Gastrocnemius medialis (tissue), 4 donors: ENCODE measurements around the gene ACVR1B. TPM values are rescaled to one million over a fixed set of nuclear protein-coding genes. Genes with fewer than 3 reads are reported as not detected.

Source experiments
- ATAC-seq, 2 donors: fragments of 150-250 bp; one replicate each; pipeline ENCODE4 v1.9.1; 2016
- DNase-seq, 2 donors: peaks; one replicate each; pipeline ENCODE4 v3.0.0-alpha.2; 2019
- H3K27ac ChIP-seq, 4 donors: fragments of 200-600 bp; sonication (generic); 1 replicate in 1 of 4; 2 replicates in 3 of 4; pipeline ENCODE4 v1.5.1; 2016 to 2018; ENCODE audit warnings: mild to moderate bottlenecking in 2 of 4, moderate library complexity in 1 of 4
- H3K27me3 ChIP-seq, 3 donors: fragments of 200-600 bp; sonication (generic) in 2 of 3; 1 replicate in 1 of 3; 2 replicates in 2 of 3; pipeline versions ENCODE4 v1.5.1 to v1.6.0; 2016 to 2019; ENCODE audit warnings: mild to moderate bottlenecking in 1 of 3, moderate library complexity in 1 of 3
- H3K36me3 ChIP-seq, 2 donors: fragments of 200-600 bp; sonication (generic) in 1 of 2; one replicate each; pipeline ENCODE4 v1.5.1; 2017 to 2018
- H3K4me1 ChIP-seq, 2 donors: fragments of 200-600 bp; sonication (generic) in 1 of 2; one replicate each; pipeline ENCODE4 v1.5.1; 2016 to 2017; ENCODE audit warnings: mild to moderate bottlenecking in 2 of 2
- H3K4me3 ChIP-seq, 4 donors: fragments of 200-600 bp; sonication (generic) in 3 of 4; 1 replicate in 1 of 4; 2 replicates in 3 of 4; pipeline ENCODE4 v1.5.1; 2016 to 2019; ENCODE audit warnings: mild to moderate bottlenecking in 2 of 4
- H3K9me3 ChIP-seq, 3 donors: fragments of 200-600 bp; sonication (generic) in 2 of 3; 1 replicate in 1 of 3; 2 replicates in 2 of 3; pipeline ENCODE4 v1.5.1; 2016 to 2019
- POLR2A ChIP-seq, 2 donors: fragments of 450-650 bp; IDR thresholded peaks; one replicate each; pipeline ENCODE4 v1.6.1; 2017; ENCODE audit warnings: antibody characterized with exemption in 2 of 2, mild to moderate bottlenecking in 2 of 2, moderate library complexity in 2 of 2
- in situ Hi-C, 4 donors: fragments of 200-750 bp; cut with MboI; loops; one replicate each; pipeline versions ENCODE4 v1.15.0 to v1.8.0; 2017; ENCODE audit warnings: low sequenced_read_pairs in 4 of 4
- intact Hi-C: fragments of 100-400 bp; cut with DNase I; formaldehyde crosslinking; loops from one replicate; pipeline ENCODE4 v1.15.1; 2023; ENCODE audit warnings: low total_unique reads
- total RNA-seq, 4 donors: library from RNA; depleted of rRNA; stranded (reverse); fragments of >200 nt; gene quantifications; one replicate each; pipeline versions ENCODE4 v1.1.0 to v1.2.3, GENCODE V29; 2016
- TF ChIP-seq, protein P1 (sequence below), 5 experiments: fragments of 450-650 bp in 3 of 5; fragments of 200-600 bp in 2 of 5; sonication (generic) in 2 of 5; IDR thresholded peaks in 4 of 5; conservative IDR thresholded peaks in 1 of 5; 1 replicate in 4 of 5; 2 replicates in 1 of 5; pipeline ENCODE4 v1.5.1; 2016 to 2019; ENCODE audit warnings: antibody characterized with exemption in 5 of 5, mild to moderate bottlenecking in 3 of 5, moderate library complexity in 3 of 5

The ACVR1B gene
- total RNA-seq, 4 donors from 2014 or later = 8.7 to 15.9 (median 10.1) TPM

DNA sequence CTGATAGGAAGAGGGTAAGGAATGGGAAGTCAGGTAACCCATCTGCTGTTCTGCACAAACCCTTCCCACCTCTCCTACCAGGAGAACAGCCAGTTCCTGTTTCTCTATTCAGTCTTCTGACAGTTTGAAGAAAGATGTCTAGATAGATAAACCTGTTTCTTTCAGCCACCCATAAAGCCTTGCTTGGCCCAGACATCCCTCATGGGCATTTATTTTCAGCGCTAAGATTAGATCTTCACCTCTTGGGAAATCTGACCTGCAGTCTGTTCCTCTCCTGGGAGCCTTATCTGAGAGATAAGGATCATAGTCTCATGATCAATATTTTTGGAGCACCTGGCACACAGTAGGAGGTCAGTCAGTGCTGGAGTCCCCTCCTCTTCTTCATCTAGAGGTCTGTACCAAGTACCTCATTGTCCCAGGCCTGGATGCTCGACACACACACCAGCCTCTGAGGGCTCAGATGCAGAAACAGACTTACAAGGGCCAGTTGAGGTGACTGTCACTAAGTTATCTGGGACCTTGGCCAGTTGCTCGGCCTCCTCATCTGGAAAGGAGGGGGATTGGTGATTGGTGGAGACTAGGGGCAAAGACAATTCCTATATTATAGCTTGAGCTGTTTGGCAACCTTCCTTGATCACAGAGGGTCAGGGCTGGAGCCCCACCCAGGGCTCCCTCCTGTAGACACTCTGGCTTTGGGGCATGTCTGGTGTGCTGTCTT is 26.0 kb upstream of the ACVR1B start:
- Histone ChIP-seq H3K27ac (peak overlapping the region; percentile 10 to 76 (median 58)), H3K4me1 (peaks cover 28 to 48% of the 10 kb centered on the region in 2 donors), H3K36me3 (no peaks in the 10 kb centered on the region), H3K27me3 (no peaks in the 10 kb centered on the region), H3K4me3 (no peak overlapping the region), H3K9me3 (no peaks in the 10 kb centered on the region)
- intact Hi-C loops = loop anchor here (2.0 kb wide), 1 partner anchor 55 kb away; no protein-coding TSS in a partner anchor
- no peak for TF ChIP-seq POLR2A (IDR thresholded peaks at IDR 0.05)
- TF ChIP-seq, protein P1, sequence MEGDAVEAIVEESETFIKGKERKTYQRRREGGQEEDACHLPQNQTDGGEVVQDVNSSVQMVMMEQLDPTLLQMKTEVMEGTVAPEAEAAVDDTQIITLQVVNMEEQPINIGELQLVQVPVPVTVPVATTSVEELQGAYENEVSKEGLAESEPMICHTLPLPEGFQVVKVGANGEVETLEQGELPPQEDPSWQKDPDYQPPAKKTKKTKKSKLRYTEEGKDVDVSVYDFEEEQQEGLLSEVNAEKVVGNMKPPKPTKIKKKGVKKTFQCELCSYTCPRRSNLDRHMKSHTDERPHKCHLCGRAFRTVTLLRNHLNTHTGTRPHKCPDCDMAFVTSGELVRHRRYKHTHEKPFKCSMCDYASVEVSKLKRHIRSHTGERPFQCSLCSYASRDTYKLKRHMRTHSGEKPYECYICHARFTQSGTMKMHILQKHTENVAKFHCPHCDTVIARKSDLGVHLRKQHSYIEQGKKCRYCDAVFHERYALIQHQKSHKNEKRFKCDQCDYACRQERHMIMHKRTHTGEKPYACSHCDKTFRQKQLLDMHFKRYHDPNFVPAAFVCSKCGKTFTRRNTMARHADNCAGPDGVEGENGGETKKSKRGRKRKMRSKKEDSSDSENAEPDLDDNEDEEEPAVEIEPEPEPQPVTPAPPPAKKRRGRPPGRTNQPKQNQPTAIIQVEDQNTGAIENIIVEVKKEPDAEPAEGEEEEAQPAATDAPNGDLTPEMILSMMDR (IDR thresholded peaks at IDR 0.05 in 4 of 5, conservative IDR thresholded peaks at IDR 0.05 in 1 of 5) = no peak
- no peak for ATAC-seq
- DNase-seq = no peak
- in situ Hi-C loops = loop anchor here in 1 of 4 donors (10.0 kb wide), 1 partner anchor 49 kb away; no protein-coding TSS in a partner anchor

- Histone ChIP-seq H3K4me3 (no peak overlapping the region), H3K36me3 (no peaks in the 10 kb centered on the region), H3K27me3 (no peaks in the 10 kb centered on the region), H3K4me1 (peaks cover 22 to 46% of the 10 kb centered on the region in 2 donors), H3K27ac (peak overlapping the region; percentile 48 to 76 (median 58)), H3K9me3 (no peaks in the 10 kb centered on the region)
- intact Hi-C loops = no loop called here
- TF ChIP-seq POLR2A (IDR thresholded peaks at IDR 0.05) = no peak
- TF ChIP-seq, protein P1 (IDR thresholded peaks at IDR 0.05 in 4 of 5, conservative IDR thresholded peaks at IDR 0.05 in 1 of 5) = no peak
- in situ Hi-C loops = loop anchor here in 1 of 4 donors (10.0 kb wide), 1 partner anchor 49 kb away; no protein-coding TSS in a partner anchor
- no peak for ATAC-seq
- no peak for DNase-seq
Observed at GRCh38 chr12:51926064-51926632, 25.4 kb upstream of the ACVR1B start.

GRCh38 chr12:51926718-51927117 is 24.8 kb upstream of the ACVR1B start:
- no peak overlapping the region for H3K4me3 ChIP-seq
- peaks cover 16 to 40% of the 10 kb centered on the region in 2 donors for H3K4me1 ChIP-seq
- no peaks in the 10 kb centered on the region for H3K27me3 ChIP-seq
- in situ Hi-C loops (loop anchor here in 1 of 4 donors (10.0 kb wide), 1 partner anchor 48 kb away; no protein-coding TSS in a partner anchor), intact Hi-C loops (no loop called here)
- peak overlapping the region; percentile 48 to 76 (median 58) for H3K27ac ChIP-seq
- DNase-seq = no peak
- ATAC-seq = no peak
- no peaks in the 10 kb centered on the region for H3K36me3 ChIP-seq
- TF ChIP-seq POLR2A (IDR thresholded peaks at IDR 0.05) = no peak
- TF ChIP-seq, protein P1 (IDR thresholded peaks at IDR 0.05 in 4 of 5, conservative IDR thresholded peaks at IDR 0.05 in 1 of 5) = peak in 2 of 5 experiments; percentile 29 to 42
- no peaks in the 10 kb centered on the region for H3K9me3 ChIP-seq

GRCh38 chr12:51932218-51933076 is 19.1 kb upstream of the ACVR1B start:
- TF ChIP-seq, protein P1 (IDR thresholded peaks at IDR 0.05 in 4 of 5, conservative IDR thresholded peaks at IDR 0.05 in 1 of 5) = no peak
- TF ChIP-seq POLR2A (IDR thresholded peaks at IDR 0.05) = no peak
- in situ Hi-C loops (no loop called here), intact Hi-C loops (no loop called here)
- Histone ChIP-seq H3K36me3 (no peaks in the 10 kb centered on the region), H3K27me3 (no peaks in the 10 kb centered on the region), H3K4me1 (no peaks in the 10 kb centered on the region), H3K9me3 (no peaks in the 10 kb centered on the region), H3K4me3 (no peak overlapping the region), H3K27ac (no peak overlapping the region)
- no peak for DNase-seq
- no peak for ATAC-seq
